Lung (tissue), 12 donors: ENCODE measurements around the gene SMIM28. TPM values are rescaled to one million over a fixed set of nuclear protein-coding genes. Genes with fewer than 3 reads are reported as not detected.

Experiments
- ATAC-seq: fragments of 200-7000 bp; cut with Tn5 transposase; one replicate; pipeline ENCODE4 v1.9.1; 2020; ENCODE audit warnings: moderate number of reproducible peaks; ENCODE audit not compliant: insufficient read depth, low FRiP score
- DNase-seq, 3 donors: peaks; one replicate each; pipeline ENCODE4 v3.0.0-alpha.2; 2013 to 2017
- H3K27ac ChIP-seq, 2 donors: one replicate each; pipeline ENCODE4 v1.5.1; 2013; ENCODE audit warnings: mild to moderate bottlenecking in 2 of 2, moderate library complexity in 2 of 2, control low read depth in 1 of 2, inconsistent platforms in 1 of 2, low read depth in 1 of 2, low read length in 1 of 2
- H3K27me3 ChIP-seq, 3 donors: one replicate each; pipeline ENCODE4 v1.5.1; 2013; ENCODE audit warnings: low read length in 2 of 3; ENCODE audit not compliant: control insufficient read depth in 3 of 3, insufficient read depth in 3 of 3
- H3K36me3 ChIP-seq, 4 donors: one replicate each; pipeline ENCODE4 v1.5.1; 2013; ENCODE audit warnings: low read length in 4 of 4, mild to moderate bottlenecking in 1 of 4, moderate library complexity in 1 of 4; ENCODE audit not compliant: control insufficient read depth in 4 of 4, insufficient read depth in 4 of 4
- H3K4me1 ChIP-seq, 5 donors: one replicate each; pipeline ENCODE4 v1.5.1; 2013; ENCODE audit warnings: low read length in 5 of 5, mild to moderate bottlenecking in 2 of 5, moderate library complexity in 1 of 5; ENCODE audit not compliant: control insufficient read depth in 5 of 5, insufficient read depth in 5 of 5
- H3K4me3 ChIP-seq: one replicate; pipeline ENCODE4 v1.5.1; 2013; ENCODE audit warnings: mild to moderate bottlenecking, control low read depth, moderate library complexity
- H3K9ac ChIP-seq, 2 donors: one replicate each; pipeline ENCODE4 v1.5.1; 2013; ENCODE audit warnings: low read length in 2 of 2, control low read depth in 1 of 2; ENCODE audit not compliant: insufficient read depth in 1 of 2
- H3K9me3 ChIP-seq, 4 donors: one replicate each; pipeline ENCODE4 v1.5.1; 2013; ENCODE audit warnings: low read length in 3 of 4, mild to moderate bottlenecking in 1 of 4, moderate library complexity in 1 of 4; ENCODE audit not compliant: control insufficient read depth in 4 of 4, insufficient read depth in 3 of 4
- whole genome bisulfite sequencing, 2 donors: extraction: QIAGEN DNeasy Blood & Tissue Kit; methylation state at CpG; one replicate each; pipeline ENCODE4 v1.1.7; 2013; 5-methylcytosine and 5-hydroxymethylcytosine counted together
- polyA plus RNA-seq, 2 donors: library from polyadenylated mRNA; stranded (reverse); fragments of 200-250 nt; gene quantifications; one replicate each; pipeline ENCODE4 v1.2.1, GENCODE V29; 2013
- total RNA-seq, 2 donors: library from RNA; depleted of rRNA in 1 of 2; stranded (reverse); fragments of >200 nt in 1 of 2; gene quantifications; one replicate each; pipeline ENCODE4 v1.2.1, GENCODE V29; 2014 to 2021
- TF ChIP-seq, protein P1 (sequence below): IDR thresholded peaks from 2 replicates; pipeline ENCODE4 v1.5.1; 2012; ENCODE audit warnings: mild to moderate bottlenecking; ENCODE audit errors: control extremely low read depth, extremely low read depth
- donor health status: control.
- donor health status: control.
- donor health status: Bipolar disorder and iron deficiency.
- donor health status: healthy.
- donor health status: DM: yes; HTN: yes; CAD: no.

SMIM28 gene
- total and polyA plus RNA-seq, 4 donors = not detected

DNA sequence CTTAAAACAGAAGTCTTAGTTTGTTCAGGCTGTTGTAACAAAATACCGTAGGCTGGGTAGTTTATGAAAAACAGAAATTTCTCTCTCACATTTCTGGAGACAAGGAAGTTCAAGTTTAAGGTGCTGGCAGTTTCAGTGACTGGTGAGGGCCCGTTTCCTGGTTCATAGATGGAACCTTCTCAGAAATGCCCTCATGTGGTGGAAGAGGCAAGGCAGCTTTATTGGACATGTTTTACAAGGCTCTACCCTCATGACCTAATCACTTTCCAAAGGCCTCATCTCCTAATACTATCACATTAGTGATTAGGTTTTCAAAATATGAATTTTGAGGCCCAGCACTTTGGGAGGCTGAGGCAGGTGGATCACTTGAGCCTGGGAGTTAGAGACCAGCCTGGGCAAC, 28.7 kb downstream of the SMIM28 start:
- WGBS, 2 donors = 45 to 63% methylated on average over 2 of the region's 2 CpGs
- Histone ChIP-seq H3K9ac (no peak overlapping the region), H3K4me1 (peaks cover 0 to 10% (median 0%) of the 10 kb centered on the region in 5 donors), H3K36me3 (peaks cover 9 to 32% (median 22%) of the 10 kb centered on the region in 4 donors), H3K9me3 (no peaks in the 10 kb centered on the region), H3K27ac (no peak overlapping the region), H3K4me3 (no peak overlapping the region), H3K27me3 (no peaks in the 10 kb centered on the region)
- DNase-seq (no peak), ATAC-seq (no peak)
- TF ChIP-seq, protein P1, sequence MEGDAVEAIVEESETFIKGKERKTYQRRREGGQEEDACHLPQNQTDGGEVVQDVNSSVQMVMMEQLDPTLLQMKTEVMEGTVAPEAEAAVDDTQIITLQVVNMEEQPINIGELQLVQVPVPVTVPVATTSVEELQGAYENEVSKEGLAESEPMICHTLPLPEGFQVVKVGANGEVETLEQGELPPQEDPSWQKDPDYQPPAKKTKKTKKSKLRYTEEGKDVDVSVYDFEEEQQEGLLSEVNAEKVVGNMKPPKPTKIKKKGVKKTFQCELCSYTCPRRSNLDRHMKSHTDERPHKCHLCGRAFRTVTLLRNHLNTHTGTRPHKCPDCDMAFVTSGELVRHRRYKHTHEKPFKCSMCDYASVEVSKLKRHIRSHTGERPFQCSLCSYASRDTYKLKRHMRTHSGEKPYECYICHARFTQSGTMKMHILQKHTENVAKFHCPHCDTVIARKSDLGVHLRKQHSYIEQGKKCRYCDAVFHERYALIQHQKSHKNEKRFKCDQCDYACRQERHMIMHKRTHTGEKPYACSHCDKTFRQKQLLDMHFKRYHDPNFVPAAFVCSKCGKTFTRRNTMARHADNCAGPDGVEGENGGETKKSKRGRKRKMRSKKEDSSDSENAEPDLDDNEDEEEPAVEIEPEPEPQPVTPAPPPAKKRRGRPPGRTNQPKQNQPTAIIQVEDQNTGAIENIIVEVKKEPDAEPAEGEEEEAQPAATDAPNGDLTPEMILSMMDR = no peak

DNA sequence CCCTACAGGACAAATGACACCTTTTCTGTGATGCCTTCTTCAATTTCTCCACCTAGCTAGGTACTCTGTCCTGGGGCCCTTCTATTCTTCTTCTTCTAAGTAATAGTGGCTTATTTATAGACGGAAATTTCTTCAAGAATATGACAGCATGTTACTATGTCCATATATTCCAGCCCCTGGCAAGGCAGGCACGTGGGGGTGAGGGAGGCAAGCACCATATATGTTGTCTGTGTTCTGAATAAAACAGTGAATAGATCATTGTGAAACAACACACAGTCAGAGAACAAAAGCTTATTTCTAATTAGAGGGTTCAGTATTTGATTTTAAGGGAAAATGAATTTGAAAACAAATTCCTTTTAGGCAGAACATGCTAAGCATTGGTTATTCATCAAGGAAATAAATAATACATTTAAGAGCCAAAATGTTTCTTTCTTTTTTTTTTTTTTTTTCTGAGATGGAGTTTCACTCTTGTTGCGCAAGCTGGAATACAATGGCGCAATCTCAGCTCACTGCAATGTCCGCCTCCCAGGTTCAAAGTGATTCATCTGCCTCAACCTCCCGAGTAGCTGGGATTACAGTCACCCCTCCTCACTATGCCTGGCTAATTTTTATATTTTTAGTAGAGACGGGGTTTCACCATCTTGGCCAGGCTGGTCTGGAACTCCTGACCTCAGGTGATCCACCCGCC, 32.5 kb downstream of the SMIM28 start:
- no peak for DNase-seq

DNA sequence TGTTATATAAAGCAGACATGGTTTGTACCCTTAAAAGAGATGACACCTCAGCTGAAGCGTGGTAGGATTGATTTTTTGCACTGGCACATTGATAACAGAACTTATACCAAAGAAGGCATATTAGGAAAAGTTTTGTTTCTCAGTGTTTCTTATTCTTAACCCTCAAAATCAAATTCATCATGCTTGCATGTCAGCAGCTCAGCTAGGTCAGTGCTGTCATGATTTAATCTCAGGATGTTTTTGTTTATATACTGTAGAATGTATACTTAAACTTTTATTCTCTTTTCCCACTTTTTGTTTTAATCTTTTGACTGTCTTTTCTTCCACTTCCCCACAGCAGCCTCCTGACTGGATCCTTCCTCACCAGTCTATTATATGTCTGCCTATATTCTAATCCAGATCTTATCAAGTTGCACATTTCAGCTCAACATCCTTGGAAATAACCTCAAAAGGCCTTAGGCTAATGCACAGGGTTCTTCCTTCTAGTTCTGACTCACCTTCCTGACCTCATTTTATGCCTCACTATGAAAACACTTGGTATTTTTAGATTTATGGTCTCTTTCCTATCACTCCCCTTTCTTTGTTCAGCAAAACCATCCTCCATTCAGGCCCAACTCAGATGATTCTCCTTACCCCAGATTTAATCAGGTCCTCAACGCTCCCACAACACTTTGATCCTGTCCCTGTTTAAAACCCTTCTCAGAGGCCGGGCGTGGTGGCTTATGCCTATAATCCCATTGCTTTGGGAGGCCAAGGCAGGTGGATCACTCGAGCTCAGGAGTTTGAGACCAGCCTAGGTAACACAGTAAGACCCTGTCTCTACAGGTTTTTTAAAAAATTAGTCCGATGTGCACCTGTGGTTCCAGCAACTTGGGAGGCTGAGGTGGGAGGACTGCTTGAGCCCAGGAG, 33.5 kb downstream of the SMIM28 start:
- H3K27me3 ChIP-seq = no peaks in the 10 kb centered on the region
- 88 to 90% methylated on average over 6 of the region's 6 CpGs for WGBS, 2 donors
- TF ChIP-seq, protein P1 = no peak
- no peak for DNase-seq
- no peak overlapping the region for H3K4me3 ChIP-seq
- peaks cover 9 to 44% (median 35%) of the 10 kb centered on the region in 4 donors for H3K36me3 ChIP-seq
- H3K27ac ChIP-seq = no peak overlapping the region
- H3K4me1 ChIP-seq = no peaks in the 10 kb centered on the region
- no peak for ATAC-seq
- no peak overlapping the region for H3K9ac ChIP-seq
- H3K9me3 ChIP-seq = no peaks in the 10 kb centered on the region

More for the DNA sequence above, 32.5 kb downstream of the SMIM28 start:
- TF ChIP-seq, protein P1 = no peak
- ATAC-seq = no peak
- Histone ChIP-seq H3K27me3 (no peaks in the 10 kb centered on the region), H3K4me3 (no peak overlapping the region), H3K27ac (no peak overlapping the region), H3K9ac (no peak overlapping the region), H3K36me3 (peaks cover 9 to 48% (median 37%) of the 10 kb centered on the region in 4 donors), H3K9me3 (no peaks in the 10 kb centered on the region), H3K4me1 (peaks cover 0 to 3% (median 0%) of the 10 kb centered on the region in 5 donors)
- WGBS, 2 donors = 55 to 69% methylated on average over 8 of the region's 8 CpGs
